ENCODE results near the gene CDR2.

CDR2 gene

GRCh38 chr16:22388101-22388644 is 13.8 kb upstream of the CDR2 start:
- Histone ChIP-seq H3F3A (ENCODE audit: insufficient read depth) (no peaks in the 10 kb centered on the region), H2AFZ (ENCODE audit: low read depth, low read length, severe bottlenecking) (no peak overlapping the region), H3K9me2 (replicated peaks; ENCODE audit: insufficient read depth, low read length) (no peaks in the 10 kb centered on the region), H3K9me3 (ENCODE audit: insufficient read depth, low read length) (no peaks in the 10 kb centered on the region), H3K79me2 (ENCODE audit: insufficient read depth, low read length) (no peaks in the 10 kb centered on the region), H3K27ac (ENCODE audit: low read depth, low read length) (no peak overlapping the region), H3K4me2 (ENCODE audit: low read depth, low read length, poor library complexity, severe bottlenecking) (no peak overlapping the region), H4K20me1 (ENCODE audit: low read depth, low read length) (no peaks in the 10 kb centered on the region), H3K27me3 (ENCODE audit: low read length) (no peaks in the 10 kb centered on the region), H3K36me3 (ENCODE audit: low read length) (no peaks in the 10 kb centered on the region), H3K9ac (ENCODE audit: low read length) (no peak overlapping the region), H3K4me3 (ENCODE audit: insufficient read depth, low read length, poor library complexity, severe bottlenecking) (no peak overlapping the region)
- TF ChIP-seq EZH2phosphoT487 (conservative IDR thresholded peaks at IDR 0.05; ENCODE audit: low read length) (no peak), CTCF (IDR thresholded peaks at IDR 0.05; ENCODE audit: insufficient read depth, low read length, poor library complexity, severe bottlenecking) (no peak)

GRCh38 chr16:22386976-22387375 is 12.6 kb upstream of the CDR2 start:
- Histone ChIP-seq H3K79me2 (ENCODE audit: insufficient read depth, low read length) (no peaks in the 10 kb centered on the region), H3F3A (ENCODE audit: insufficient read depth) (no peaks in the 10 kb centered on the region), H4K20me1 (ENCODE audit: low read depth, low read length) (no peaks in the 10 kb centered on the region), H2AFZ (ENCODE audit: low read depth, low read length, severe bottlenecking) (no peak overlapping the region), H3K9me2 (replicated peaks; ENCODE audit: insufficient read depth, low read length) (no peaks in the 10 kb centered on the region), H3K4me3 (ENCODE audit: insufficient read depth, low read length, poor library complexity, severe bottlenecking) (no peak overlapping the region), H3K9ac (ENCODE audit: low read length) (no peak overlapping the region), H3K4me2 (ENCODE audit: low read depth, low read length, poor library complexity, severe bottlenecking) (no peak overlapping the region), H3K9me3 (ENCODE audit: insufficient read depth, low read length) (no peaks in the 10 kb centered on the region), H3K27ac (ENCODE audit: low read depth, low read length) (no peak overlapping the region), H3K27me3 (ENCODE audit: low read length) (no peaks in the 10 kb centered on the region), H3K36me3 (ENCODE audit: low read length) (no peaks in the 10 kb centered on the region)
- TF ChIP-seq CTCF (IDR thresholded peaks at IDR 0.05; ENCODE audit: insufficient read depth, low read length, poor library complexity, severe bottlenecking) (no peak), EZH2phosphoT487 (conservative IDR thresholded peaks at IDR 0.05; ENCODE audit: low read length) (no peak)

DNA sequence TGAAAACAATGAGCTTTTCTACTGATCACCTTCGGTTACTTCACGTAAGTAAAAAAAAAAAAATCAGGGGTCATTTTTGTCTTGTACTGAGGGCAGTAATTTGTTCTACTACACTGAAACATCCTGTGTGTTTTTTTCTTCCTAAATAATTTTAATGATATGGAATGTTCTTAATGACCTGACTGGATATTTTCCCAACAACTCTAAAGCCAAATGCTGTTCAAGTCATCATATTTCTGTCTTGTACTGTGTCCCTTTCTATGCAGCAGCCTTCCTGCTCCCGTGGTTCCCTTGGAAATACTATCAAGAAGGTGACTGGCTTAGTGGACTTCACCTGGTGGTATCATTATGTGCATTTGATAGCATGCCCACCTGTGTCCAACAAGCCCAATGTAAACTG is 10.8 kb upstream of the CDR2 start:
- H2AFZ ChIP-seq (ENCODE audit: low read depth, low read length, severe bottlenecking): no peak overlapping the region
- no peak overlapping the region for H3K4me3 ChIP-seq (ENCODE audit: insufficient read depth, low read length, poor library complexity, severe bottlenecking)
- no peak overlapping the region for H3K27ac ChIP-seq (ENCODE audit: low read depth, low read length)
- H3F3A ChIP-seq (ENCODE audit: insufficient read depth): no peaks in the 10 kb centered on the region
- H3K27me3 ChIP-seq (ENCODE audit: low read length): no peaks in the 10 kb centered on the region
- no peak overlapping the region for H3K4me2 ChIP-seq (ENCODE audit: low read depth, low read length, poor library complexity, severe bottlenecking)
- H3K9ac ChIP-seq (ENCODE audit: low read length): no peak overlapping the region
- no peak for TF ChIP-seq CTCF (IDR thresholded peaks at IDR 0.05; ENCODE audit: insufficient read depth, low read length, poor library complexity, severe bottlenecking)
- TF ChIP-seq EZH2phosphoT487 (conservative IDR thresholded peaks at IDR 0.05; ENCODE audit: low read length): no peak
- no peaks in the 10 kb centered on the region for H3K9me2 ChIP-seq (replicated peaks; ENCODE audit: insufficient read depth, low read length)
- no peaks in the 10 kb centered on the region for H3K36me3 ChIP-seq (ENCODE audit: low read length)
- no peaks in the 10 kb centered on the region for H4K20me1 ChIP-seq (ENCODE audit: low read depth, low read length)
- no peaks in the 10 kb centered on the region for H3K9me3 ChIP-seq (ENCODE audit: insufficient read depth, low read length)
- no peaks in the 10 kb centered on the region for H3K79me2 ChIP-seq (ENCODE audit: insufficient read depth, low read length)
